ENCODE measurements around the gene MEGF10.
A peak's percentile ranks its signal among the peaks of the same experiment; 100 is the strongest.

Gene MEGF10

DNA sequence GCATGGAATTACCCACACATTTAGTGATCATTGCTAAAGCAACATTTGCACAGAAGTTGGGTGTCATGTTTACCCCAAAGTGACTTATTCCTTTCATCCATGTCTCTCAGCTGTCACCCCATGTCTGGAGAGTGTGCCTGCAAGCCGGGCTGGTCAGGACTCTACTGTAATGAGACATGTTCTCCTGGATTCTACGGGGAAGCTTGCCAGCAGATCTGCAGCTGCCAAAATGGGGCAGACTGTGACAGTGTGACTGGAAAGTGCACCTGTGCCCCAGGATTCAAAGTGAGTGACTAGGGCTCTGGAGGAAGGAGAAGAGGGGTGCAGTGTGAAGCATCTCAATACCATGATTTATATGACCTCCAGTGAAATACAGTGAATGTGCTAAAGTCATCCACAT lies 126.9 kb downstream of the MEGF10 start:
- DNase-seq: no peak

DNA sequence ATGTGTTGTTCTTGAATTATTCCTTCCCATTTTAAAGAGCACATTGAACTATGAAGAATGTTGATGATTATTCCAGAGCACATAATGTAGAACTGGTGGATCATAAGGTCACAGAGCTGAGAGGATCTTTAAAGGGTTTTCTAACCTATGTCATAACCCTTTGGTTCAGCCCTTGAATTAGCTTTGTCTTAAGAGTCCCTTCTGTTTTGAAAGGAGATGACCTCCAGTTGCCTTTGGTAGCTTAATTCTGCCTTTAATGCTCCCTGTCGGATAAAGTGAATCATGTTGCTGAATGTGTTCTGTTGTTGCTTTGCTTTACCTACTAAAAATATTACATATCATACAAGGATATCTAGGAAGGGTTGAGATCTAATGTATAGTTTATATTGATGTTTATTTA lies 127.8 kb downstream of the MEGF10 start:
- DNase-seq: no peak

DNA sequence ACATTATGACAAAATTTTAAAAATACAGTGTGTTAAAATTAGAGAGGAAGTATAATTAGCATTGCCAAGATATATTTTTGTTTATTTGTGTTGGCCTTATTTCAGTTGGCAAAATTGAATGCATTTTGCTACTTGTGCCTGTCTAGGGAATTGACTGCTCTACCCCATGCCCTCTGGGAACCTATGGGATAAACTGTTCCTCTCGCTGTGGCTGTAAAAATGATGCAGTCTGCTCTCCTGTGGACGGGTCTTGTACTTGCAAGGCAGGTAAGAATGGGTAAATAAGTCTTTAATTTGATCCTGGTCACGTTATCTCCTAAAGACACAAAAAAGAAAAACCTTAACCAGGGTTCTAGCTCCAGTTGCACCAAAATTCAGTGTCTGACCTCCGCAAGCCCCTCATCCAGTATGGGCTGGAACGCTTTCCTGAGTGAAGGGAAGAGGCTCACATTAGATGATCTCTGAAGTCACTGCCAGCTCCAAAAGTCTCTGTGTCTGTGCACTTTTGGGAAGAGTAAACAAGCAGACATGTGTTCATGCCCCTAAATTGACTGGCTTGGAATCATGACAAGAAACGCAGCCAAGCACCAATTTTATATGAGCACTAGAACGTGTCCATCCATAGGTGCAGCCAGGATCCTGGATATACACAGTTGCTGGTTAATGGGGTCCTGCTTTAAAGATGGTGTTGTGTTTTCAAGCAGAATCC lies 128.5 kb downstream of the MEGF10 start:
- DNase-seq: no peak

DNA sequence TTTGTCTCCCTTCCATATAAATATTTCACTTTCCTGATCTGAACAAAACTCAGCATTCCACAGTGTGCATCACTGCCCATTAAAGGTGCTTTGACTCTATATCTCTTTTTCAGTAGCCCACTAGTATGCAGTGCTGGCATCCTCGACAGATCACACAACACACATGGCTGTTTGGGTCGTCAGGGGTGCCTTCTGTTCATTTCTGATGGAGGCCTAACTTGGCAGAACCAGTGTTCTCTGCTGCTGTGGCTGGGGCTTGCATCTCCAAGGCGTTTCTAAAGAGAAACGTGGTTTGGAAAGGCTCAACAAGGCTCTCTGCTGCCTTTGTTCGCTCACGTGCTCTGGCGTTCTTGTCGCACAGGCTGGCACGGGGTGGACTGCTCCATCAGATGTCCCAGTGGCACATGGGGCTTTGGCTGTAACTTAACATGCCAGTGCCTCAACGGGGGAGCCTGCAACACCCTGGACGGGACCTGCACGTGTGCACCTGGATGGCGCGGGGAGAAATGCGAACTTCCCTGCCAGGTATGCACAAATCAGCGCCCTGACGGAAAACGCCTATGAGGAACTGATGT lies 129.2 kb downstream of the MEGF10 start:
- DNase-seq: no peak

DNA sequence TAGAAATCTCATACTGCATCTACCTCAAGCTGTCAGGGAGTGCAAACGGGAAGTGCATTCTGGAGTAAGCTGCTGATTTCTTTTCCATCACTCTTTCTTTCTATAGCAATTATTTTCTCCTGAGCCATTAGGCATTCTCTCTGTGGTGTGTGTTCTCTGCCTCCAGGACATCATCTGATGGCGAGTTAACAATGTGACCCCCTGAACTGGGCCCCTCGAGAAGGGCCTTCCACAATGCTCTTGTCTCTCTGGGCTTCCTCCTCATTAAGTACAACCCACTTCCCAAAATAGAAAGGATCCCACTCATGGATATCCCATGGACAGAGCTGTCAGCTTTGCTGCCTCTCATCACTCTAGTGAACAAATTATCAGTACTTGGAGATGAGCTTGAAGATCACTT lies 130.2 kb downstream of the MEGF10 start:
- no peak for DNase-seq

DNA sequence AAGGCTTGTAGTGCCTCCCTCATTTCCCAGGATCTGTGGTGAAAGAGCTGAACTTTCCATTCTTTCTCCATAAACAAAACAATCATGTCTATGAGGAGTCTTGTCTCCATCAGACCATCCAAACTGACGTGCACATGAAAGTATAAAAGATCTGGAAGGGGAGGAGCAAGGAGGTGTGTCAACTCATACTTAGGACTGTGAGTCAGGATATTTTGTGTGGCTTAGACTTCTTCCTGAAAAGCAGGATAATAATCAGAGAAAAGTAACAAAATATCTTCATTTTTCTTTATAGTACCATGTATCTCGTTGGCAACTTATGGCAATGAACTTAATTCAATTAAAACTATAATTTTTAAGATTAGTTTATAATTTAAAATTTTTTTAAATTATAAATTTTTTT lies 130.9 kb downstream of the MEGF10 start:
- DNase-seq: no peak

DNA sequence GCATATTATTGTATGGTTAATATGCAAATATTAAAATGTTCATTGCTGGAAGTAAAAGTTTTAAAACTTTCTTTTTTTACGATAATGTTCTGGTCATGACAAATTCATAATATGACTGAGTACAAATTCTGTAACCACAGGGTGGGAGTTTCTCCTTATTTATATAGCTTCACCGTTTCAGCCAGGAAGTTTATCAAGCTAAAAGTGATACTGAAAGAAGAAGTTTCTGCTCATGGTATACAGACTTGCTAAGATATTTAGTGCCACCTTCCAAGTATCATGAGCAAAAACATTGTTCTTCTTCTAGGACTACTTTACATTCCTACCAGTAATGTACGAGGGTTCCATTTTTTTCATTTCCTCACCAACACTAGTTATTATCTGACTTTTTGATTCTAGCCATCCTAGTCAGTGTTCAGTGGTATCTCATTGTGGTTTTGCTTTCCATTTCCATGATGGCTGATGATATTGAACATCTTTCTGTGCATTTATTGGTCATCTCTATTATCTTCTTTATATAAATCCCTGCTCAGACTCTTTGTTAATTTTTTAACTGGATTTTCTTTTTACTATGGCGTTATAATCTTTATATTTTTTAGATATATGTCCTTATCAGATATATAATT lies 132.7 kb downstream of the MEGF10 start:
- DNase-seq: peak in 1 of 2 donors; percentile 1

DNA sequence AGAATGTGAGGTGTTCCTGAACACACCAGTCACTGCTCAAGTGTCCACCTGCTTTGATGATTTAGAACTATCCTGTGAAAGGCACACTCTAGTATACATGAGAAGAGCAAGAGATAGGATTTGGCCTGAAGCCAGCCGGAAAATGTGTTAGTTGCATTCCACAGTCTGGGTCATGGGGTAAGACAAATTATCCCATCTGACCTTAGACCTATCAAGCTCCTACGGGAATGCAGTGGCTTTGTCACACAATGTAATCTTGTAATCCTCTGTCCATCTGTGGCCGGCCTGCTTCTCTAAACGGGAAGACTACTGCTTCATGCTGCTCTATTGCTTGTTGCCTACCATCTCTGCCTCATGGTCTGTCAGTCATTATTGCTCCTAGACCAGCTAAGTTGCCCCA lies 134.4 kb downstream of the MEGF10 start:
- DNase-seq: no peak

DNA sequence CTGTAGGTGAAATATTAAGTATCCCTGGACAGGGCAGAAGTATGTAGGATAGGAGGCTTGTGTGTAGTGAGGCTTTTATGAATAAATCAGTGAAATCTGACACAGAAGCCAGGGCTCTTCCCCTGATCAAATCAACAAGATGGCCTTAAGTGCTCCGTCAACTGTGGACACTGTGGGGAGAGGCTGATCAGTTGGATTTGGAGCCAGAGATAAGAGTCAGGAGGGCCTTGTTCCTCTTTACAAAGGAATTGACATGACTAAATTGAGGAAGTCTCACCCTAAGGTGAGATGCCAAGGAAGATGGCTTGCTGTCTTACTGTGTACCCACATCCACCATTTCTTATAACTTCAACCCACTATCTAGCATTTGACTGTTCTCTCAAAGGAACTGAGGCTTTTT lies 135.3 kb downstream of the MEGF10 start:
- no peak for DNase-seq

DNA sequence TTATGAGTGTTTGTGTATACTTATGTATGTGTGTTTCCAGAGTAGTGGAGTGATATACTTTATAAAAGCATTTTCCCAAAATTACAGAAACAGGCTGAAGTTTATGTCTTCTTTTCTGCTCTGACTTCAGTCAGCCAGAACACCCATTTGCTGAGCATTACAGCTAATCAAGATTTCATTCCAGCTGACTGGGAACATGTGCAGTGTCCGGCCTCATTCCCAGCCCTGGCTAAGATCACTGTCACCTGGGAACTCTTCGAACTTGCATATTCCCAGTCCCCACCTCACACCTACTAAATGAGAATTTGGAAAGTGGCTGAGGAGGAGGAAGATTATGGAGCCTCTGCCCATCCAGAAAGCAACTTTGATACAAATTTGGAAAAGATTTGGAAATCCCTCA lies 136.1 kb downstream of the MEGF10 start:
- DNase-seq: no peak

DNA sequence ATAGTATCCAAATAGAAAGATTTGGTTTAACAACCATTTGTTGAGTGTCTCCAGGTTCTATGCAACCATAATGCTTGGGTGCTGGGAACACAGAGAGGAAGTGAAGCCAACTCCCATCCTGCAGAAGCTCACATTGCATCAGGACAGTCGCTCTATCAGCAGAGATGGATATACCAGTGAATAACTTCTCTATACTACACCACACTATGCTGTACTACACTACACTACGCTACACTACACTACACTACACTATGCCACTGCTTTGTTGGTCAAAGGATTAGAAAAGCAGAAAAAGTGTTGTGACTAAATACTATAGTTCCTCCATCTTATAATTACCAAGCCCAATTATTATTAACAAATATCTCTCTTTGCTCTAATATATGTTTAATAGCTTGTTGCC lies 137.7 kb downstream of the MEGF10 start:
- DNase-seq: no peak

DNA sequence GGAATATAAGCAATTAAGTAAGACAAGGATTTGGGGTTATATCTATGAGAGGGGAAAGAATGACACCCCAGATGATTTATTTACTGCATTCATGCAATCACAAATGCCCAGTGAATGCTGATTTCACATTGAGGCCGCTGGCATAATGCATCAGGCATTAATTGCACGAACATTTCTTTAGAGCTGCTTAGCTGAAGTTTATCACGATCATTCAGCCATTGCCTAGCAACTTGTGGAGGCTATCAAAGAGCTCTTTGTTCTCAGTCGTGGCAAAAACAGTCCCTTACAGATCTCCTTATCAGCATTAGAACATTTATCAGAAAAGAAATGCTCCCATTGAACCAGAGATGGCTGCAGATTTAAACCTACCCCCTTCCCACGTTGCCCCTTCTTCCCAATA lies 138.2 kb downstream of the MEGF10 start:
- DNase-seq: no peak

DNA sequence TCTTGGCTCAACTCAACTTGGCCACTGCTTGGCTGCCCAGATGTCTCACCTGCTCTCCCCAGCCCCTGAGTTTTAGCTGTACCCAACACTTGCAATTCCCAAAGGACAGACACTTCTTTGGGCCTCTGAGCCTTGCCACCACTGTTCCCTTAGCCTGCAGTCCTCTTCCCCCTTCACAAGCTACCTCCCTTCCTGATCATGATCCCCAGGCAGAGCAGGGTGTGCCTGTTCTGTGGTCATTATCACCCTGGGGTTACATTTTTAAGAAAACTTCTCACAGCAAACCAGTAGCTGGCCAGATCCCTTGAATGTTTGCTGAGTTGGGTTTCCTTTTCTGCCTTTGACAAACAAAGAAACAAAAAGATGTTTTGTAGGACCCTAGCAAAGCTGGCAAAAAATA lies 139.3 kb downstream of the MEGF10 start:
- DNase-seq: no peak

DNA sequence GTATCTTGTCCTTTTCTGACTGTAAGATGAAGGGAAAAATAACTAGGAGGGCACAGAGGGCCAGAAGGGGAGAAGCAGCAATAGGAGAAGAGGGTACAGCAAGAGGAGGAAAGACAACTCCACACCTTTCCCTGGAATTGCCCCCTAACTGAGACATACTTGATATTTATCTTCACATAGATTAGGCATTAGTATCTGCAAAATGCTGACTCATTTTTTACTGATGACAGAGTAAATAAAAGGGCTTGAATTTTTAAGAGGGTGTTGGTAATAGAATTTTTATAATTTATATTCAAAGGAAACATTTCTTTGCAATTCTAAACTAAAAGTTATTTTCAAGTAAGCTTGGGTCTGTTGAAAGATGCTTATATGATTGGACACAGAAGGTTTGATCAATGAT lies 140.0 kb downstream of the MEGF10 start:
- no peak for DNase-seq

DNA sequence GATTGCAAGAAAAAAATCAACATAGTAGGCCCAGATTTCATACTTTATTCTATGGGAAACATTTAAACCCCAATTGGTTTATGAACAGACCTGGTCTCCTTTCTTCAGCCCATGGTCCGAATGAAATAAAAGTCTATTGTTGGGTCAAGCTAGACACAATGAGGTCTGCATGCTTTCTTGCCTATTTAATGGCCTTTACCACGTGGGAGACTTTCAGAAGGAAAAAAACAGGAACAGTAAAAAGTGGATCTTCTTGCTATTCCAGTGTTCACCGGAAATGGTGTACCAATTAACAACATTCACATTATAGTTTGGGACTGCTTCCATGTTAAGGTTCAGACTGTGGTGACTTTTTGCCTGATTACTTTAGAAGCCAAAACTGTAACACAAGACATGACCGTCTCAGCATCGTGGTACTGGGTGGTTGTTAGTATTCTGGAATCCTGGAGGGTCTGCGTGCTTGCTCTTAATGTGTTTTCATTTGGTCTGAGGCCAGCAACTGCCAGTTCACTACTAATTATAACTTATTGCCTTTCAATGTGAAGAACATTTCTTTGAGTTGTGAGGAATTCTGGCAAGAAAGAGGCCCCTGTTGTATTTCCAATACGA lies 141.5 kb downstream of the MEGF10 start:
- DNase-seq: no peak

DNA sequence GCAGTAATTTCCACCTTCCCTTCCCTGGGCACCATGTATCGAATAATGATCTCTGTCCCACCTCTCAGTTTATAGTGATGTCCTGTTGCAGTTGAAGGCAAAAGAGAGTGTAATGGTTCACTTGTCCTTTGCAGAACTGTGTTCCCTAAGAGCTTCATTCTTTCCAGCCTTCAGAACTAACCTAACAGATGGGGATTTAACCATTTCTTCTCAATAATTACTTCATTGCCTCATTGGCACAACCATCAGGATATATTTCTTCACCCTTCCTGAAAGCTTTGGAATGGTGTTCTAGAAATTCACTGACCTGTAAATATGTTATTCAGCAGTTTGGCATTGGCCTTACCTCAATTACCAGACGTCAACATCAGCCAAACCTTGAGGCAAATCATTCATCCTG lies 142.9 kb downstream of the MEGF10 start:
- no peak for DNase-seq

DNA sequence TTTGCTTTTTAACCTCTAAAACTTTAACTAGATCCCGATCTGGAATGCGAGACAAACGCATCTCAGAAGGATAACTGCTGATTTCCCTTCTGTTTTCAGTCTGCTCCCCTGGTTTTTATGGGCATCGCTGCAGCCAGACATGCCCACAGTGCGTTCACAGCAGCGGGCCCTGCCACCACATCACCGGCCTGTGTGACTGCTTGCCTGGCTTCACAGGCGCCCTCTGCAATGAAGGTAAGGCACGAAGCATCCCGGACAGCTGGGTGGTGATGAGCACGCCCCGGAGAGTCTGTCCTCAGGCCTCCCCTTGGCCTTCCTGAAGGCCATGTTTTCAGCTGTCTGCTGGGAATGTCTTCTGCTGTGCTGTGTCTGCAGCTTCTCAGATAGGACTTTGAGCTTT lies 144.0 kb downstream of the MEGF10 start:
- DNase-seq: no peak

DNA sequence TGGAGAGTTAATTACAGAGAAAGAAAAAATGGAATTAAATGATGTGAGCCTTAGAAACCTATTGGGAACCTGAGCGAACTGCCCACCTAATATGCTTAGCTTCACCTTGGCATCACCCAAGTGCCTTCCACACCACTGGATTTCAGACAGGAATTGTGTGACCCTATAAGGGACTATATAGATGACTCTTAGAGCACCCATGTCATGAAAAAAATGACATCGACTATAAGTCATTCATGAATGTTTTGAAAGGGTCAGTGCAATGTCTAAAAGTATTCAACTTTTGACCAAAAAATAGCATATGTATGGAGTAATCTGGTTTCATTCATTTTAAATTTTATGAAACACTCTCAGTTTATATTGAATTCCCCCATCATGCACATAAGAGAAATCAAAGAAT lies 145.2 kb downstream of the MEGF10 start:
- no peak for DNase-seq

DNA sequence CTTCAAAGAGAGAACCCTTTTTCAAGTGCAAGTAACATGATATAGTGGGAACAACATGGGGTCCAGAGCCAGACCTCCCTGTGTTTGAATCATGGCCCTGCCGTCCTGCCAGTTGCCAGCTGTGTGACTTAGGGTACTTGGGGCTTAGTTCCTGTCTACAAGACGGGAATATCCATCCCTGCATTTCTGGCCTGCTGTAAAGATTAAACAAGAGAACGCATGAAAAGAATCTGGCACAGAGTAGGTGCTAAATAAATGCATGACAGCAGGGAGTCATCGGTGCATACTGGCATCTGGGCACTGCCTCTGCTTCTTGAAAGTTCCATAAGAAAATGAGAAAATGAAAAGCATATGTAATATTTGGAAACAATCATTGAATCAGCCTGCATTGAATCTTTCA lies 149.0 kb downstream of the MEGF10 start:
- no peak for DNase-seq

DNA sequence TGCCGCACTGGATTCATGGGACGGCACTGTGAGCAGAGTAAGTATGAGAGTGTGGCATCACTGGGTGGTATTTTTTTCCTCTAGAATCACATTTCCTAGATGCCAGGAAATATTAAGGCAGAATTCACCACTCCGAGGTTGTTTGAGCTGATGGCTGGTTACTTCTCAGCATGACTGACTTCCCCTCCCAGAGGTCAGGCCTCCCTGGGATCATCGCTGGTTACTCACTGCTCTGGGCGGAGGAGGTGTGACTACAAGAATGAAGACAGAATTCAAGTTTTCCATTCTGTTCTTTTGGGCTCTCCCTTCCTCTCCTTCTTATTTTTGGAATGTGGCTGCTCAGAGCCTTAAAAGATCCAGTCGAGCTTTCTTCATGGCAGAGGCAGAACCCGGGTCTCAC lies 150.2 kb downstream of the MEGF10 start:
- no peak for DNase-seq

DNA sequence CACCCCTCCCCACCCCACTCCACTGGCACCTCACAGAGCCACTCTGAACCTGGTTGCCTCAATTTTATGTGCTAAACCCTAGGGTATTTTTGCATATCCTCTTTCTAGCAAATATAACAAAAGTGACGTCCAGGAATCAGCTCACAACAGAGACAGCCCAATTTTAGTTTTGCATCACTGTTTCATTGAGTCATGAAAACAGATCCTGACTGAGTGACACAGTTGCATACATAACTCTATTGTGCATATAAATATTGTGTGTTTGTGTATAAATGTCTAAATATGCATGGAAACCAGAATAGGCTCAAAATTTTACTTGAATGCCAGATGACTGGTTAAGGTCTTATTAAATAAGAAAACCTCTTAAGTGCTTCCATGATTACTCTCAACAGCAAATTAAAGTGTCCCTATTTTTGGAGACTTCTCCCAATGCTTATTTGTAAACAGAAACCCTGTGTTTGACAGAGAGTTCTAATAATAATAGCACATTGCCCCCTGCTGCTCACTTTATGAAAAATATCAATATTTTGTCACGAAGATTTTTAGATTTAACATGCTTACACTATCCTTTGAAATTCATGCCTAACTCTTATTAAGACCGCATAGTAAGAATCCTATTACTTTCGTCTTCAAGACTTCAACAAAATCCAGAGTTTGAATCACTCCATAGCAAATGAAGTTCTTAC lies 151.3 kb downstream of the MEGF10 start:
- DNase-seq: peak in 1 of 2 donors; percentile 36

DNA sequence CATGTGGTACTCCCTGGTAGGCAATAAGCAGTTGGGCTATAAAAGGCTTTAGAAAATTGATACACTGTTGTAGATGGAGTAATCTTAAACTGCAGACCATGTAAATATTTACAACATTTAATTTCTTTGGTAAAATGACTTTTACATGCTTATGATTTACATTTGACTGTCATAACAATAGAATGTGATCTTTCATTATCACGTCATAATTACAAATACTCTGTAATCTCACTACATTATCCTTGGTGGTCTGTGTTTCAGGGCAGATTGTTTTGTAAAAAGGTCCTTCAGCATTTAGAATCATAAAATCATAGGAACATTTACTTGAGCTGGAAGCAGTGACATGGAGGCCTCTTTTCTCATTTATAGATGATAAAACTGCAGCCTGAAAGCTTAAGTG lies 153.6 kb downstream of the MEGF10 start:
- no peak for DNase-seq

DNA sequence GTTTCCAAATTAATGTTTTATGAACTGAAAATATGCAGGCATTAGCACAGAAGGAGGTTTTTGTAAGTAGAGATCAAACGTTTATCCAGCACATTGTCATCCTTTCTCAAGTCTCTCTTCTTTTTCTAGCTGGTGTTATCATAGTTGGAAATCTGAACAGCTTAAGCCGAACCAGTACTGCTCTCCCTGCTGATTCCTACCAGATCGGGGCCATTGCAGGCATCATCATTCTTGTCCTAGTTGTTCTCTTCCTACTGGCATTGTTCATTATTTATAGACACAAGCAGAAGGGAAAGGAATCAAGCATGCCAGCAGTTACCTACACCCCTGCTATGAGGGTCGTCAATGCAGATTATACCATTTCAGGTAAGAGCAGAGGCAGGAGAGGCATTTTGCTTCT lies 154.7 kb downstream of the MEGF10 start:
- no peak for DNase-seq

DNA sequence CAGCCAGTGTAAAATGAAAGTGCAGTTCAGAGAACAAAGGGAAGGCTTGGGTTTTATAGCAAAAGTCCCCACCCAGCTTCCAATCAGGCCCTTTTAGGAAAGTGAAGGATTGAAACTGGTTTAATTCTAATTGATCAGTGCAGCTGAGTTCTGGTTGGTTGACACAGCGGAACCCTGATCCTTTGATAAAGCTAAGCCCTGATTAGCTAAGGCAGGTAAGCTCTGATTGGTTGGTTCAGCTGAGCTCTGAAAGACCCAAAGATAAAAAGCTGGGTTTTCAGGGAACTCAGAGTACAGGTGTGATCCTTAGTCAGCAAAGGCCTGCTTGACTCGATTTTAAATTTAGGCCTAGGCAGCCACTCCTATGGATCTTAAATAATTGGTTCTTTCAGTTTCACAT lies 156.0 kb downstream of the MEGF10 start:
- no peak for DNase-seq

Data from inflammatory macrophage treated with lipopolysaccharide for 1 hour (primary cell).